Spleen (tissue), 11 donors: ENCODE measurements around the gene ZNF768. TPM values are rescaled to one million over a fixed set of nuclear protein-coding genes. Genes with fewer than 3 reads are reported as not detected.
A peak's percentile ranks its signal among the peaks of the same experiment; 100 is the strongest.

ENCODE experiments used
- DNase-seq: peaks from one replicate; pipeline ENCODE4 v3.0.0-alpha.2; 2020
- H3K27ac ChIP-seq, 8 donors: fragments of 200-600 bp; sonication (generic) in 7 of 8; 1 replicate in 4 of 8; 2 replicates in 4 of 8; pipeline versions ENCODE4 v1.5.0 to v1.8.0; 2016 to 2021; ENCODE audit warnings: inconsistent platforms in 4 of 8, mild to moderate bottlenecking in 4 of 8, moderate library complexity in 1 of 8
- H3K27me3 ChIP-seq, 7 donors: fragments of 200-600 bp; sonication (generic) in 6 of 7; replicated peaks in 1 of 7; 1 replicate in 4 of 7; 2 replicates in 3 of 7; pipeline versions ENCODE4 v1.5.0 to v1.8.0; 2016 to 2021; ENCODE audit warnings: inconsistent platforms in 3 of 7, mild to moderate bottlenecking in 1 of 7
- H3K36me3 ChIP-seq, 6 donors: fragments of 200-600 bp; sonication (generic) in 5 of 6; 1 replicate in 4 of 6; 2 replicates in 2 of 6; pipeline versions ENCODE4 v1.5.0 to v1.8.0; 2016 to 2021; ENCODE audit warnings: inconsistent platforms in 2 of 6
- H3K4me1 ChIP-seq, 6 donors: fragments of 200-600 bp; sonication (generic) in 5 of 6; 1 replicate in 3 of 6; 2 replicates in 3 of 6; pipeline versions ENCODE4 v1.5.0 to v1.8.0; 2016 to 2021; ENCODE audit warnings: inconsistent platforms in 3 of 6
- H3K4me3 ChIP-seq, 8 donors: fragments of 200-600 bp; sonication (generic) in 7 of 8; 1 replicate in 4 of 8; 2 replicates in 4 of 8; pipeline versions ENCODE4 v1.5.0 to v1.8.0; 2016 to 2021; ENCODE audit warnings: inconsistent platforms in 4 of 8, mild to moderate bottlenecking in 4 of 8, moderate library complexity in 2 of 8
- H3K9me3 ChIP-seq, 8 donors: fragments of 200-600 bp; sonication (generic) in 7 of 8; 1 replicate in 4 of 8; 2 replicates in 4 of 8; pipeline versions ENCODE4 v1.5.0 to v1.8.0; 2016 to 2021; ENCODE audit warnings: inconsistent platforms in 4 of 8
- CTCF ChIP-seq, 11 experiments: fragments of 200-600 bp in 7 of 11; fragments of 450-650 bp in 4 of 11; sonication (generic) in 4 of 11; IDR thresholded peaks in 8 of 11; conservative IDR thresholded peaks in 3 of 11; 1 replicate in 7 of 11; 2 replicates in 4 of 11; pipeline versions ENCODE4 v1.4.0 to v1.8.0; 2016 to 2021; ENCODE audit warnings: antibody characterized with exemption in 11 of 11, inconsistent platforms in 4 of 11, mild to moderate bottlenecking in 1 of 11
- POLR2A ChIP-seq, 3 donors: fragments of 450-650 bp; IDR thresholded peaks; one replicate each; pipeline ENCODE4 v1.5.1; 2017; ENCODE audit warnings: antibody characterized with exemption in 3 of 3, mild to moderate bottlenecking in 1 of 3
- POLR2AphosphoS5 ChIP-seq, 3 donors: sonication (generic); formaldehyde crosslinking; IDR thresholded peaks; one replicate each; pipeline ENCODE4 v1.5.1; 2017; ENCODE audit warnings: antibody characterized with exemption in 3 of 3
- WGBS, 5 donors: extraction: QIAGEN DNeasy Blood & Tissue Kit in 3 of 5; methylation state at CpG; one replicate each; pipeline versions ENCODE4 v1.1.5 to v1.1.7; 2013 to 2018; 5-methylcytosine and 5-hydroxymethylcytosine counted together
- intact Hi-C: fragments of 100-400 bp; cut with DNase I; formaldehyde crosslinking; loops from one replicate; pipeline ENCODE4 v1.15.0; 2023; ENCODE audit warnings: low total_unique reads
- polyA plus RNA-seq, 3 donors: library from polyadenylated mRNA; stranded (reverse); fragments of 200-250 nt; gene quantifications; one replicate each; pipeline ENCODE4 v1.2.1, GENCODE V29; 2013
- total RNA-seq, 7 donors: library from RNA; depleted of rRNA in 3 of 7; stranded (reverse); fragments of >200 nt in 3 of 7; fragmentation: NEBNext Ultra II Directional in 4 of 7; extraction: Animal tissue kit (Norgen Biotek cat#: 25700) in 4 of 7; gene quantifications; one replicate each; pipeline versions ENCODE4 v1.1.0 to v1.2.1, GENCODE V29; 2016 to 2021
- donor health status: healthy with polysubstance abuse.
- donor health status: DM: no; HTN: no; CAD: no; lungs with moderate emphysema.
- donor health status: DM: no; HTN: no; CAD: no.
- donor health status: Bipolar disorder and iron deficiency.
- donor health status: healthy.
- donor health status: DM: no; HTN: no; CAD: no.
- donor health status: DM: yes; HTN: yes; CAD: no.

ZNF768 gene
- total and polyA plus RNA-seq, 10 donors = 17.0 to 33.1 (median 24.8) TPM

- Histone ChIP-seq H3K4me3 (peak overlapping the region in 1 of 8 donors; percentile 38), H3K36me3 (peaks cover 0 to 5% (median 2%) of the 10 kb centered on the region in 6 donors), H3K4me1 (peaks cover 26 to 55% (median 47%) of the 10 kb centered on the region in 6 donors), H3K27ac (peak overlapping the region; percentile 58 to 99 (median 73)), H3K9me3 (no peaks in the 10 kb centered on the region), H3K27me3 (no peaks in the 10 kb centered on the region)
- WGBS, 5 donors = 15 to 30% (median 25%) methylated on average over 6 of the region's 6 CpGs
- intact Hi-C loops = no loop called here
- DNase-seq = peak; percentile 81
- TF ChIP-seq POLR2A (IDR thresholded peaks at IDR 0.05) = peak in 1 of 3 donors; percentile 24
- no peak for TF ChIP-seq CTCF (IDR thresholded peaks at IDR 0.05 in 8 of 11, conservative IDR thresholded peaks at IDR 0.05 in 3 of 11)
- peak in 2 of 3 donors; percentile 33 to 73 for TF ChIP-seq POLR2AphosphoS5 (IDR thresholded peaks at IDR 0.05)
These were observed 41.7 kb upstream of the ZNF768 start for GRCh38 chr16:30567991-30568638.

DNA sequence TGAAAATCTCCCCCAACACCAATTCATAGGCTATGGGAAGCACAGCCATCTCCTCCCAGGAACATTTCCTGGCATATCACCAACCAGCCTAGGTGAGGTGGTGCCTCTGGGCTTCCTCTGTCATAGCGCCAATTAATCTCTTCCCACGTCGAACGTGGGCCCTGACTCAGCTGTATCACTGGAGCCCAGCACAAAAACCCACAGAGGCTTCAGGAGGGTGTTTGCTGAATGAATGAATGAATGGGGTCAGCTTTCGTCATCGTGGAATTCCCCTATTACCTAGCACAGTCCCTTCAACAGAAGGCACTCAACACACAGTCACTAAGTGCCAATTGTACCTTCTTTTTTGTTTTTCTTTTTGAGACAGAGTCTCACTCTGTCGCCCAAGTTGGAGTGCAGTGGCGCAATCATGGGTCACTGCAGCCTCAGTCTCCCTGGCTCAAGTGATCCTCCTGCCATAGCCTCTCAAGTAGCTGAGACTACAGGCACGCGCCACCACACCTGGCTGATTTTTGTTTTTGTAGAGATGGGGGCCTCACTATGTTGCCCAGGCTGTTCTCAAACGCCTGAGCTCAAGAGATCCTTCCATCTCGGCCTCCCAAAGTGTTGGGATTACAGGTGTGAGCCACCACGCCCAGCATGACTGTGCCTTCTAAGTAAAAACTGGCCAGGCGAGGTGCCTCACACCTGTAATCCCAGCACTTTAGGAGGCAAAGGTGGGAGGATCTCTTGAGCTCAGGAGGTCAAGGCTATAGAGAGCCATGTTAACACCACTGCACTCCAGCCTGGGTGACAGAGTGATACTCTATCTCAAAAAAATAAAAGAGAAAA is 41.0 kb upstream of the ZNF768 start:
- Histone ChIP-seq H3K4me1 (peaks cover 26 to 51% (median 42%) of the 10 kb centered on the region in 6 donors), H3K9me3 (no peaks in the 10 kb centered on the region), H3K27me3 (no peaks in the 10 kb centered on the region), H3K4me3 (no peak overlapping the region), H3K27ac (peak overlapping the region; percentile 58 to 99 (median 73)), H3K36me3 (peaks cover 0 to 5% (median 2%) of the 10 kb centered on the region in 6 donors)
- DNase-seq = no peak
- intact Hi-C loops = no loop called here
- TF ChIP-seq POLR2AphosphoS5 (IDR thresholded peaks at IDR 0.05) (no peak), POLR2A (IDR thresholded peaks at IDR 0.05) (no peak), CTCF (IDR thresholded peaks at IDR 0.05 in 8 of 11, conservative IDR thresholded peaks at IDR 0.05 in 3 of 11) (no peak)
- 74 to 82% (median 77%) methylated on average over 14 of the region's 14 CpGs for WGBS, 5 donors

GRCh38 chr16:30566531-30566930 is 40.2 kb upstream of the ZNF768 start:
- H3K9me3 ChIP-seq = no peaks in the 10 kb centered on the region
- H3K4me3 ChIP-seq = no peak overlapping the region
- peaks cover 0 to 5% (median 2%) of the 10 kb centered on the region in 6 donors for H3K36me3 ChIP-seq
- no peak for TF ChIP-seq POLR2A (IDR thresholded peaks at IDR 0.05)
- no peak for TF ChIP-seq CTCF (IDR thresholded peaks at IDR 0.05 in 8 of 11, conservative IDR thresholded peaks at IDR 0.05 in 3 of 11)
- no peak for TF ChIP-seq POLR2AphosphoS5 (IDR thresholded peaks at IDR 0.05)
- no peak for DNase-seq
- 89 to 97% (median 96%) methylated on average over 4 of the region's 4 CpGs for WGBS, 5 donors
- no peaks in the 10 kb centered on the region for H3K27me3 ChIP-seq
- peaks cover 22 to 55% (median 40%) of the 10 kb centered on the region in 6 donors for H3K4me1 ChIP-seq
- H3K27ac ChIP-seq = no peak overlapping the region
- intact Hi-C loops = no loop called here

DNA sequence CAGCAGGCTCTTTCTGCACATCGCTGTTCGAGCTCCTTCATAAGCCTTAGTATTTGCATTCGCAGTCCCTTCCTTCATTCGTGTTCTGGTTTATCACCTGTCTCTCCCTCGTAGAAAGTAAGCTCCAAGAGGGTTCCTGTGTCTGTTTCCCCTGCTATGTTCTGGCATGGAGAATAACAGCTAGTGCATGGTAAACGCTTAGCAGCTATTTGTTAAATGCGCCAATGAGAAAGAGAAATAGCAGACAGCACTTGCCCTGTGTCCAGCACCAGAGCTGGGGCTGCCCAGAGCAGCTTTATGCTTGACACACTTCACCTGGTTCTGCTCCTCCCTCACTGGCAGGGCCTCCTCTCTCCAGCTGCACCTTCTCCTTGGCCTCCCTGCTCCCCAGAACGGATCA is 39.6 kb upstream of the ZNF768 start:
- DNase-seq = no peak
- intact Hi-C loops = no loop called here
- no peak overlapping the region for H3K4me3 ChIP-seq
- H3K27ac ChIP-seq = no peak overlapping the region
- peaks cover 0 to 4% (median 0%) of the 10 kb centered on the region in 7 donors for H3K27me3 ChIP-seq
- peaks cover 0 to 5% (median 2%) of the 10 kb centered on the region in 6 donors for H3K36me3 ChIP-seq
- TF ChIP-seq POLR2A (IDR thresholded peaks at IDR 0.05) = no peak
- no peak for TF ChIP-seq POLR2AphosphoS5 (IDR thresholded peaks at IDR 0.05)
- no peak for TF ChIP-seq CTCF (IDR thresholded peaks at IDR 0.05 in 8 of 11, conservative IDR thresholded peaks at IDR 0.05 in 3 of 11)
- WGBS, 5 donors = 70 to 83% (median 76%) methylated on average over 8 of the region's 8 CpGs
- H3K4me1 ChIP-seq = peaks cover 25 to 58% (median 42%) of the 10 kb centered on the region in 6 donors
- no peaks in the 10 kb centered on the region for H3K9me3 ChIP-seq
